ENCODE data around the gene IDH3B.

The IDH3B gene

GRCh38 chr20:2701671-2702081 is 37.7 kb upstream of the IDH3B start:
- TF ChIP-seq CTCF (conservative IDR thresholded peaks at IDR 0.05; ENCODE audit: low read length) (no peak), EZH2phosphoT487 (IDR thresholded peaks at IDR 0.05; ENCODE audit: borderline replicate concordance) (no peak)
- H3K4me3 ChIP-seq (ENCODE audit: low read length, poor library complexity, severe bottlenecking): no peak overlapping the region
- H3K27me3 ChIP-seq (ENCODE audit: insufficient read depth, low read length, poor library complexity, severe bottlenecking): no peaks in the 10 kb centered on the region
- no peaks in the 10 kb centered on the region for H3K79me2 ChIP-seq (ENCODE audit: insufficient read depth, low read length)
- H3K9ac ChIP-seq (ENCODE audit: low read depth, low read length, poor library complexity, severe bottlenecking): no peak overlapping the region
- H3K4me2 ChIP-seq (ENCODE audit: low read depth, low read length, poor library complexity, severe bottlenecking): no peak overlapping the region
- H3K9me3 ChIP-seq (ENCODE audit: insufficient read depth, low read depth, low read length): no peaks in the 10 kb centered on the region
- H4K20me1 ChIP-seq (ENCODE audit: insufficient read depth, low read length, poor library complexity, severe bottlenecking): no peaks in the 10 kb centered on the region
- no peak overlapping the region for H2AFZ ChIP-seq (ENCODE audit: low read length)
- no peaks in the 10 kb centered on the region for H3K9me2 ChIP-seq (replicated peaks; ENCODE audit: low read depth, low read length)
- H3K36me3 ChIP-seq (ENCODE audit: insufficient read depth, low read length): no peaks in the 10 kb centered on the region
- peaks cover 3% of the 10 kb centered on the region for H3K4me1 ChIP-seq (ENCODE audit: insufficient read depth, low read length, poor library complexity, severe bottlenecking)
- no peaks in the 10 kb centered on the region for H3F3A ChIP-seq (ENCODE audit: low read depth)

DNA sequence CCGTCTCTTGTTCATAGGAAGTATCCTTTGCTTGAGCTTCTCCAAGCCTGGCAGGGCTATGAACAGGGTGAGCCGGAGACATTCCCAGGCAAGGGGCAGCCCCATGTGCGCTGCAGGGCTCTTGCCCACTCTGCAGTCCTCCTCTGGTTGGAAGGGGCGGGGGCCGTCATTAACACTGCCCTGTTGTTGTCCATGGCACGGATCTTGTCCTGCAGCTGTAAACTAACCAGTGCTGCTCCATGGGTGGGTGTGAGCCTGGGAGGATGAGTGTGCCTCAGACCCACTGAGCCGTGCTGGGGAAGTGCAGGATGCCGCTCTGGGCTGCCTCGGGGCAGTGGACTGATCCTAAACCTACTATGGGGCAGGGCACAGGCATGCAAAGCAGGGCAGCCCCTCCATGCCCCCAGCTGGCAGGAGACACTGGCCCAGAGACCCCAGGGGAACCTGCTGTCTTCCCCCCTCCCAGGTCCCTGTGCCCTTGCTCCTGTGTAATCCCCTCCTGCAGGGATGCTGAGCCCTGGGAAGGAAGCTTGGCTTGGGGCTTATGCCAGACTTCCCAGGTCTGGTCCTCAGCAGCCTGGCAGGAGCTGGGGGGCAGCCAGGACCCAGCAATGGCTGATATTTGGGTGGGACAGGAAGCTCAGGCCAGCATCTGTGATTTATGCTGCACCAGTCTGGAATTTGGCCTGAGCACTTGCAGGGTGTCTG is 37.1 kb upstream of the IDH3B start:
- no peak overlapping the region for H3K4me3 ChIP-seq (ENCODE audit: low read length, poor library complexity, severe bottlenecking)
- H3K4me2 ChIP-seq (ENCODE audit: low read depth, low read length, poor library complexity, severe bottlenecking): no peak overlapping the region
- no peaks in the 10 kb centered on the region for H3K36me3 ChIP-seq (ENCODE audit: insufficient read depth, low read length)

DNA sequence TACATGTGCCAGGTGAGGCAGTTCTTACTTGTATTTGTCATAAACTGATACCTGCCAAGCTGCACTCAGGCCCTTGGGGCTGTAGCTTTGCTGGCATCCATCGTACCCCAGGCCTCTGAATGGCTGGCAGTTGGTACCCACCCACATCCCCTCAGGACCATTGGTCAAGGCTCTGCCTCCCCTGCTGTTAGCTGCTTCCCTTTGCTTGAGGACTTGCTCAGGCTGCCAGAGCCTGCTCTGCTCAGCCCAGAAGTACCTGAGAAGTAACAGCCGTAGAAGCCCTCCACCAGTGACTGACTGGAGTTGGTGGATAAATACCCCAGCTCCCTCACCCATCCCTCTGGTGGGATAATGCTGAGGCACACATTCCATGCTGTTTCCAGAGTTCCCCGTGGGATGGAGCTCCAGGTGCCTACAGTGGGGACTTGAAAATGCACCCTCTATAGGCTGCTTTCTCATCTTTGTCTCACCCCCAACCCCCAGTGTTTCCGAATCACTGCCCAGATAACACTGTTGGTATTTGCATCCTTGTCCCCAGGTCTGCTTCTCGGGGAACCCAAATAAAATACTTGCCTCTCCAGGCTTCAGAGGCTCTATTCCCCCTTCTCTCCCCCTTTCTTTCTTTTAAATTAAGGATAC is 35.9 kb upstream of the IDH3B start:
- Histone ChIP-seq H3K79me2 (ENCODE audit: insufficient read depth, low read length) (no peaks in the 10 kb centered on the region), H3K9me2 (replicated peaks; ENCODE audit: low read depth, low read length) (no peaks in the 10 kb centered on the region), H3K4me3 (ENCODE audit: low read length, poor library complexity, severe bottlenecking) (no peak overlapping the region), H3F3A (ENCODE audit: low read depth) (no peaks in the 10 kb centered on the region), H3K4me1 (ENCODE audit: insufficient read depth, low read length, poor library complexity, severe bottlenecking) (no peaks in the 10 kb centered on the region), H3K36me3 (ENCODE audit: insufficient read depth, low read length) (no peaks in the 10 kb centered on the region), H3K9ac (ENCODE audit: low read depth, low read length, poor library complexity, severe bottlenecking) (no peak overlapping the region), H4K20me1 (ENCODE audit: insufficient read depth, low read length, poor library complexity, severe bottlenecking) (no peaks in the 10 kb centered on the region), H2AFZ (ENCODE audit: low read length) (no peak overlapping the region), H3K27me3 (ENCODE audit: insufficient read depth, low read length, poor library complexity, severe bottlenecking) (no peaks in the 10 kb centered on the region), H3K9me3 (ENCODE audit: insufficient read depth, low read depth, low read length) (no peaks in the 10 kb centered on the region), H3K4me2 (ENCODE audit: low read depth, low read length, poor library complexity, severe bottlenecking) (no peak overlapping the region)
- no peak for TF ChIP-seq CTCF (conservative IDR thresholded peaks at IDR 0.05; ENCODE audit: low read length)
- no peak for TF ChIP-seq EZH2phosphoT487 (IDR thresholded peaks at IDR 0.05; ENCODE audit: borderline replicate concordance)

More for the DNA sequence above, 37.1 kb upstream of the IDH3B start:
- H2AFZ ChIP-seq (ENCODE audit: low read length): no peak overlapping the region
- no peak overlapping the region for H3K9ac ChIP-seq (ENCODE audit: low read depth, low read length, poor library complexity, severe bottlenecking)
- no peaks in the 10 kb centered on the region for H3K9me2 ChIP-seq (replicated peaks; ENCODE audit: low read depth, low read length)
- H4K20me1 ChIP-seq (ENCODE audit: insufficient read depth, low read length, poor library complexity, severe bottlenecking): no peaks in the 10 kb centered on the region
- H3K9me3 ChIP-seq (ENCODE audit: insufficient read depth, low read depth, low read length): no peaks in the 10 kb centered on the region
- no peaks in the 10 kb centered on the region for H3K79me2 ChIP-seq (ENCODE audit: insufficient read depth, low read length)
- H3F3A ChIP-seq (ENCODE audit: low read depth): no peaks in the 10 kb centered on the region
- H3K27me3 ChIP-seq (ENCODE audit: insufficient read depth, low read length, poor library complexity, severe bottlenecking): no peaks in the 10 kb centered on the region
- H3K4me1 ChIP-seq (ENCODE audit: insufficient read depth, low read length, poor library complexity, severe bottlenecking): no peaks in the 10 kb centered on the region
- TF ChIP-seq CTCF (conservative IDR thresholded peaks at IDR 0.05; ENCODE audit: low read length): no peak
- TF ChIP-seq EZH2phosphoT487 (IDR thresholded peaks at IDR 0.05; ENCODE audit: borderline replicate concordance): no peak

Measured in Loucy (cell line).